ENCODE measurements around the gene TK1. TPM values are rescaled to one million over a fixed set of nuclear protein-coding genes. Genes with fewer than 3 reads are reported as not detected.

Gene TK1
- total and polyA plus RNA-seq, 5 experiments from 2014 or later, result 0.18 to 1.1 TPM; not detected in 3

- POLR2A ChIA-PET, result interaction anchor here (0.6 to 30.2 kb wide), 14 partner anchors 4 to 1636 kb away, joined by 3 to 1112 read pairs (median 14); partner anchors contain the start of genes C17orf99, SYNGR2, TMC6 and TMC8
- Mint-ChIP-seq H3K9me3 (peaks cover 0 to 2% (median 0%) of the 10 kb centered on the region in 9 donors), H3K4me1 (peaks cover 28 to 65% (median 57%) of the 10 kb centered on the region in 4 donors), H3K36me3 (peaks cover under 1 to 38% (median 15%) of the 10 kb centered on the region in 3 donors), H3K4me3 (peak within 1 kb of the TSS; percentile 96 to 100 (median 98)), H3K27ac (peak within 1 kb of the TSS; percentile 90 to 100 (median 97)), H3K27me3 (no peaks in the 10 kb centered on the region)
- peak; percentile 16 to 50 for ATAC-seq
- peak; percentile 70 to 94 (median 82) for DNase-seq
These were observed 58.1 kb downstream of the TK1 start, which contains the start of gene TMC6 for GRCh38 chr17:78128551-78129350. TSS of gene TMC6 (minus strand) at chr17:78128755. CDS start at chr17:78126832, 1,923 bp downstream.

DNA sequence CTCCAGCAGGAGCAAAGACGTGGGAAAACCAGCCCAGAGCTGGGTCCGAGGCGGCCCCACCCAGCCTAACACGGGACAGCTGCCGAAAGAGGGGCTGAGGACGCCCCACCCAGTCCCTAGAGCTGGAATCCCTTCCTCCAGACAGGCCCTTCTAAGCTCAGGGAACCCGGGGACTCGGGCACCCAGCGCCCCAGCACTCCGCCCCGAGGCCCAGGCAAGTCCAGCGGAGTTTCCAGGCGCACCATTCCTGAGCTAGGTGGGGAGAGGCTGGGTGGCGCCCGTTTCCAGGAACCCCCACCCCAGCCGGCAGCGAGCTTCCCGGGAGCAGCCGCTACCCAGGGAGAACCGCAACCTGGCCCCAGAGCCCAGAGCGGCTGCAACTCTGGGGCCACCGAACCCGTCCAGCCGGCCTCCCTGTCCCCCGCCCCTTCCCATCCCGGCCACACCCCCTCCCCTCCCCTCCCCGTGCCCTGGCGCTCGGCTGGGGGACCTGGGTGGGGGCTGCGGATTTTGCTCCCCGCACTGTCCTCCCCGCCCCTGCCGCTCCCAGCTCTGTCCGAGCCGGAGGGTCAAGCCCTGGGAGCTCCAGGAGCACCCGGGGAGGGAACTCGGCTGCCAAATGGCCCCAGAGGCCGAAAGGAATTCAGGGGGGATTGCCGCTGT lies 58.8 kb downstream of the TK1 start:
- peaks cover 0 to 39% (median 14%) of the 10 kb centered on the region in 3 donors for H3K36me3 Mint-ChIP-seq
- POLR2A ChIA-PET, result interaction anchor here (0.5 to 30.2 kb wide), 12 partner anchors 3 to 754 kb away, joined by 3 to 1112 read pairs (median 9); partner anchors contain the start of genes AFMID, C17orf99, SYNGR2 and TK1
- peaks cover 0 to 2% (median 0%) of the 10 kb centered on the region in 9 donors for H3K9me3 Mint-ChIP-seq
- H3K4me1 Mint-ChIP-seq, result peaks cover 31 to 65% (median 58%) of the 10 kb centered on the region in 4 donors
- H3K27me3 Mint-ChIP-seq, result no peaks in the 10 kb centered on the region
- ATAC-seq (no peak), DNase-seq (peak in 2 of 10 donors; percentile 40 to 62)
- peak overlapping the region; percentile 87 to 100 (median 92) for H3K4me3 Mint-ChIP-seq
- H3K27ac Mint-ChIP-seq, result peak overlapping the region; percentile 79 to 95 (median 92)

- peak overlapping the region; percentile 87 to 100 (median 92) for H3K4me3 Mint-ChIP-seq
- H3K4me1 Mint-ChIP-seq, result peaks cover 32 to 66% (median 59%) of the 10 kb centered on the region in 4 donors
- H3K36me3 Mint-ChIP-seq, result peaks cover 0 to 39% (median 18%) of the 10 kb centered on the region in 3 donors
- ATAC-seq (no peak), DNase-seq (peak in 8 of 10 donors; percentile 52 to 83 (median 63))
- no peaks in the 10 kb centered on the region for H3K27me3 Mint-ChIP-seq
- POLR2A ChIA-PET, result interaction anchor here (1.0 to 30.2 kb wide), 14 partner anchors 2 to 753 kb away, joined by 3 to 1112 read pairs (median 8); partner anchors contain the start of genes AFMID, C17orf99, SYNGR2 and TK1
- peak overlapping the region; percentile 79 to 95 (median 92) for H3K27ac Mint-ChIP-seq
- H3K9me3 Mint-ChIP-seq, result peaks cover 0 to 2% (median 0%) of the 10 kb centered on the region in 9 donors
These were observed 59.5 kb downstream of the TK1 start for GRCh38 chr17:78127239-78127887.

DNA sequence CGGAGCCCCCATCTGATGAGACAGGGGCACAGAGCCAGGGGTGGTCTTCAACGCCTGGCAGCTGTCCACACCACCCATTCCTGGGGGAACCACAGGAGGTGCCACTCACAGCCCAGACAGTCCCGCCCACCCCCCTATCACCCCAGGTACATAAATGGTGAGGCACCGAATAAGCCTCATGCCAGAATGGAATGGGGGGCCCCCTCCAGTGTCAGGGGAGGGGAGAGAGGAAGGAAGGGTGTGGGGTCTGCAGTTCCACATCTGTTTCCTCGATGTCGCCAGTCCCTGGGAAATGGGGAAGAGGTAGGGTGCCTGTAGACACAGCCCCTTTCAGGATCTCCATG lies 60.0 kb downstream of the TK1 start:
- no peaks in the 10 kb centered on the region for H3K27me3 Mint-ChIP-seq
- peak overlapping the region; percentile 79 to 95 (median 92) for H3K27ac Mint-ChIP-seq
- peaks cover 32 to 69% (median 63%) of the 10 kb centered on the region in 4 donors for H3K4me1 Mint-ChIP-seq
- peak overlapping the region; percentile 87 to 100 (median 92) for H3K4me3 Mint-ChIP-seq
- POLR2A ChIA-PET, result interaction anchor here (1.0 to 30.2 kb wide), 11 partner anchors 2 to 676 kb away, joined by 3 to 1112 read pairs (median 12); partner anchors contain the start of genes AFMID, C17orf99, SYNGR2 and TK1
- no peak for DNase-seq
- H3K36me3 Mint-ChIP-seq, result peaks cover 0 to 40% (median 20%) of the 10 kb centered on the region in 3 donors
- no peak for ATAC-seq
- H3K9me3 Mint-ChIP-seq, result peaks cover 0 to 2% (median 0%) of the 10 kb centered on the region in 9 donors

DNA sequence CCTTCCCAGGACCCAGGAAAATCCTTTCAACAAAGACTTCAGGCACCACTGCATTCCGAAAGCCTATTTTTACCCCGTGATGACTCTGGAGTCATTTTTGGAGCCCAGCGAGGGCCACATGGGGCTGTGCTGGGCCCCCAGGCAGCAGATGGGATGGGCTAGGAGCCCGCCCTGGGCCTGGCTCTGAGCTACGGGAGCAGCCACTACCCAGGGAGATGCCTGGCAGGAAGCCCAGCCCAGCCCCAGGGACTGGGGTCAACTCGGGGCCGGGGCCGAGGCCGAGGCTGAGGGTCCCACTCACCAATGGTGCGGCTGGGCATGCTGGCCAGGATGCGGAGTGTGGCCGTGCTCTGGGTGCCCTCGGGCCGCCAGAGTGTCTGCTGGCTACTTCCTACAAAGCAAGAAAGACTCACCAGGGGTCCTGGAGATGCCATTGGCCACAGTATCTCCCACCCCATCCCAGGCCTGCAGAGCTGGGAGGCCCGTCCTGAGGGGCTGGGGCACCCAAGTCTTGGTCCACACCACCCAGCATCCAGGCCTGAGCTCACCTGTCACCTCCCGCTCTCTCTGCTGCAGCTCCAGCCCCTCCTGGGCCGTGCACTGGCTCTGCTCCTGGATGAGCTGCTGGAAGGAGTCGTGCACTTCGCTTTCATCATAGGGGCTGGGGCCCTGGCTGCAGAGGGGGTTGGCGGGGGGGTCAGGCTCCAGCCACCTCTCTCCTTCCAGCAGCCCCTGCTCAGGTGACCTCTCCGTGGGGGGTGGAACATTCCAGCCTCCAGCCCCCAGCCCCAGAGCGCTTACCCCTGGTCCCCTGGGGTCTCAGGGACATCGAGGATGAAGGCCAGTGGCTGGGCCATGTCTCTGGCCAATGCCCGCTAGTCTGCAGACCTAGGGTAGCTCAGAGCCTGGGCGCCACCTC lies 60.6 kb downstream of the TK1 start:
- peak overlapping the region; percentile 85 to 100 (median 92) for H3K4me3 Mint-ChIP-seq
- H3K36me3 Mint-ChIP-seq, result peaks cover 0 to 46% (median 22%) of the 10 kb centered on the region in 3 donors
- DNase-seq, result peak in 1 of 10 donors; percentile 5
- H3K4me1 Mint-ChIP-seq, result peaks cover 36 to 75% (median 70%) of the 10 kb centered on the region in 4 donors
- H3K27me3 Mint-ChIP-seq, result no peaks in the 10 kb centered on the region
- POLR2A ChIA-PET, result interaction anchor here (1.0 to 30.2 kb wide), 11 partner anchors 1 to 675 kb away, joined by 3 to 1112 read pairs (median 12); partner anchors contain the start of genes AFMID, C17orf99, SYNGR2 and TK1
- H3K9me3 Mint-ChIP-seq, result peaks cover 0 to 2% (median 0%) of the 10 kb centered on the region in 9 donors
- H3K27ac Mint-ChIP-seq, result peak overlapping the region in 9 of 10 donors; percentile 17 to 95 (median 92)
- no peak for ATAC-seq

DNA sequence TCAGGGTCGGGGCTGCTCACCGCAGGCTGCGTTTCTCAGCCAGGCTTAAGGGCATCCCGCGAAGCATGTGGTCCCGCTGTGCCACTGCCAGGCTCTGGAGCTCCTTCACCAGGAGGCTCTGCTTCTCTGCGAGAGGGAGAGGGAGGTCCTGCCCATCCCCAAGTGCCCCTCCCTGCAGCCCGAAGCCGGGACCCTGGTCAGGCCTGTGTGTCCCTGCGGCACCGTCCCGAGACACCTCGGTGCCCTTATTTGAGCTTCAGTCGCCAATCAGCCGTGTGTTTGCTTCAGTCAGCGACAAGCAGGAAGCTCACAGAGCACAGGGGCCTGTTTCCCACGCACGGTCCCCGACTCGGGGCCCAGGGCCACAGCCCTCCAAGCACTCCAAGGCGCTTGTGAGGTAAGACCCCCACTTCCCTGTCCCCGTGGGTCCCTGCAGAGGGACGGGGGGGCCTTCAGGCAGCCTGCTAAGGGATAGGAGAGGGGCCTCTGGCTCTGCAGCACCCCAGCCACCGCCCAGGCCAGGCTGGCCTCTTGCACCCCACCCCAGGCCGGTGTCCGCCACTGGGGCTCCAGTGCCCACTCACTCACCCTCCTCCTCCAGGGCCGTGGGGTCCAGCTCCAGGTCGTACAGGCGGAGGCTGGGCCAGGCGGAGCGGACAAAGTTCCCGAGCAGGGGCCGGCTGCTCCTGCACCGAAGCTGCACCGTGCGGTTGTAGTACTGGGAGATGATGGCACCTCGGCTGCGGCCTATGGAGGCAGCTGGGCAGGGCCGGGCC lies 61.5 kb downstream of the TK1 start:
- H3K36me3 Mint-ChIP-seq, result peaks cover 0 to 45% (median 15%) of the 10 kb centered on the region in 3 donors
- H3K4me1 Mint-ChIP-seq, result peaks cover 37 to 78% (median 75%) of the 10 kb centered on the region in 4 donors
- no peaks in the 10 kb centered on the region for H3K27me3 Mint-ChIP-seq
- ATAC-seq, result no peak
- H3K27ac Mint-ChIP-seq, result peak overlapping the region in 9 of 10 donors; percentile 24 to 96 (median 75)
- DNase-seq, result peak in 3 of 10 donors; percentile 58 to 61 (median 60)
- peak overlapping the region; percentile 47 to 100 (median 70) for H3K4me3 Mint-ChIP-seq
- H3K9me3 Mint-ChIP-seq, result no peaks in the 10 kb centered on the region
- POLR2A ChIA-PET, result interaction anchor here (0.9 to 30.2 kb wide), 7 partner anchors 12 to 162 kb away, joined by 3 to 1112 read pairs (median 16); partner anchors contain the start of genes C17orf99, SYNGR2, TMC6 and TMC8

DNA sequence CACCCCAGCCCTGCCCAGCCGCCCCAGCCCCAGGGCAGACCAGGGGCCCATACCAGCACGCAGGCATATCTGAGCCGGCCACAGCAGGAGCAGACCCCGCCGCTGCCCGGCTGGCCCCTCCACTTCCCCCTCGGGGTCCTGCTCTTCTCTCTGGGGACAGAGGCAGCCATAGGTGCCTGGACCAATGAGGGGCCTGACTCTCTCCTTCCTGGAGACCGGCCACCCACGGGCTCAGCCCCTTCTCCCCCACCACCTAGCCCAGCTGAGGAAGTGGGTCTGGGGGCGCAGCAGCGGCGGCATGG lies 62.1 kb downstream of the TK1 start:
- H3K27me3 Mint-ChIP-seq, result no peaks in the 10 kb centered on the region
- POLR2A ChIA-PET, result interaction anchor here (0.7 to 30.2 kb wide), 7 partner anchors 13 to 742 kb away, joined by 3 to 1112 read pairs (median 16); partner anchors contain the start of genes C17orf99, SYNGR2, TMC6 and TMC8
- DNase-seq (no peak), ATAC-seq (no peak)
- H3K4me1 Mint-ChIP-seq, result peaks cover 38 to 76% (median 73%) of the 10 kb centered on the region in 4 donors
- H3K27ac Mint-ChIP-seq, result peak overlapping the region in 8 of 10 donors; percentile 31 to 96 (median 64)
- H3K36me3 Mint-ChIP-seq, result peaks cover 0 to 49% (median 15%) of the 10 kb centered on the region in 3 donors
- H3K9me3 Mint-ChIP-seq, result no peaks in the 10 kb centered on the region
- peak overlapping the region in 8 of 10 donors; percentile 47 to 100 (median 72) for H3K4me3 Mint-ChIP-seq

Other genes starting within 250 kb of the TK1 start
- gene TNRC6C, start 228.3 kb downstream of the TK1 start, total RNA-seq, result 100 to 1,000 TPM; 113 to 116 TPM
- 1 to 10 TPM; 4.9 to 8.6 (median 5.8) TPM for gene TNRC6C, start 228.3 kb downstream of the TK1 start, polyA plus RNA-seq
- gene TMC6, start 58.3 kb downstream of the TK1 start, total RNA-seq, result 100 to 1,000 TPM; 809 to 819 TPM
- 100 to 1,000 TPM; 186 to 253 (median 209) TPM for gene TMC6, start 58.3 kb downstream of the TK1 start, polyA plus RNA-seq
- gene TMC8, start 56.3 kb downstream of the TK1 start, total RNA-seq, result 100 to 1,000 TPM; 367 to 370 TPM
- 100 to 1,000 TPM in 1 of 3 donors, 10 to 100 TPM in 2; 62.5 to 141 (median 72.9) TPM for gene TMC8, start 56.3 kb downstream of the TK1 start, polyA plus RNA-seq
- gene C17orf99, start 40.7 kb downstream of the TK1 start, total RNA-seq, result under 1 TPM in 1 of 2 experiments, not detected in 1; 0.60 TPM
- gene C17orf99, start 40.7 kb downstream of the TK1 start, polyA plus RNA-seq, result not detected
- 10 to 100 TPM; 58.1 to 66.6 TPM for gene SYNGR2, start 18.5 kb downstream of the TK1 start, total RNA-seq
- 100 to 1,000 TPM in 1 of 3 donors, 10 to 100 TPM in 2; 88.4 to 108 (median 92.1) TPM for gene SYNGR2, start 18.5 kb downstream of the TK1 start, polyA plus RNA-seq
- gene AFMID, start 310 bp upstream of the TK1 start, total RNA-seq, result 1 to 10 TPM; 1.8 to 2.4 TPM
- gene AFMID, start 310 bp upstream of the TK1 start, polyA plus RNA-seq, result 1 to 10 TPM in 2 of 3 donors, under 1 TPM in 1; 0.41 to 1.7 (median 1.6) TPM
- under 1 TPM in 1 of 2 experiments, not detected in 1; 0.30 TPM for gene BIRC5, start 27.2 kb upstream of the TK1 start, total RNA-seq
- gene BIRC5, start 27.2 kb upstream of the TK1 start, polyA plus RNA-seq, result not detected
- gene TMEM235, start 44.6 kb upstream of the TK1 start, total RNA-seq, result not detected
- gene TMEM235, start 44.6 kb upstream of the TK1 start, polyA plus RNA-seq, result not detected
- 1 to 10 TPM in 1 of 2 experiments, under 1 TPM in 1; 0.86 to 1.0 TPM for gene SOCS3, start 173.0 kb upstream of the TK1 start, total RNA-seq
- gene SOCS3, start 173.0 kb upstream of the TK1 start, polyA plus RNA-seq, result 10 to 100 TPM; 21.2 to 43.9 (median 37.3) TPM
- gene PGS1, start 191.6 kb upstream of the TK1 start, total RNA-seq, result 10 to 100 TPM; 72.5 to 73.4 TPM
- gene PGS1, start 191.6 kb upstream of the TK1 start, polyA plus RNA-seq, result 10 to 100 TPM; 24.3 to 46.6 (median 32.7) TPM

All from naive thymus-derived CD8-positive, alpha-beta T cell (primary cell).